Activated B cell treated with CpG ODN at 0.5 μM for 24 hours (primary cell): ENCODE results near the gene RYR1. TPM values are rescaled to one million over a fixed set of nuclear protein-coding genes. Genes with fewer than 3 reads are reported as not detected.

Experiments used
- ATAC-seq: fragments of 200-7000 bp; cut with Tn5 transposase; one replicate; pipeline ENCODE4 v1.10.0; 2021; ENCODE audit warnings: low read depth, mild to moderate bottlenecking, moderate library complexity
- CTCF ChIA-PET: fragments of 350-600 bp; sonication (Branson Sonifier 250); formaldehyde crosslinking; loops from one replicate; lab custom pipeline; 2021; ENCODE audit warnings: antibody characterized with exemption; lab: Charles Lee
- POLR2A ChIA-PET: fragments of 350-600 bp; sonication (Branson Sonifier 250); formaldehyde crosslinking; loops from one replicate; lab custom pipeline; 2021; ENCODE audit warnings: antibody characterized with exemption; lab: Charles Lee
- DNase-seq: peaks from one replicate; pipeline ENCODE4 v3.0.0; 2022
- H3K27ac Mint-ChIP-seq: one replicate; pipeline ENCODE4 v1.8.0; 2020; ENCODE audit warnings: mixed read lengths
- H3K27me3 Mint-ChIP-seq: one replicate; pipeline ENCODE4 v1.8.0; 2021; ENCODE audit warnings: mixed read lengths
- H3K36me3 Mint-ChIP-seq: one replicate; pipeline ENCODE4 v1.8.0; 2021; ENCODE audit warnings: low read depth, mixed read lengths
- H3K4me1 Mint-ChIP-seq: one replicate; pipeline ENCODE4 v1.8.0; 2021; ENCODE audit warnings: mixed read lengths
- H3K4me3 Mint-ChIP-seq: one replicate; pipeline ENCODE4 v1.8.0; 2020; ENCODE audit warnings: mild to moderate bottlenecking, mixed read lengths
- H3K9me3 Mint-ChIP-seq: one replicate; pipeline ENCODE4 v1.8.0; 2020; ENCODE audit warnings: mixed read lengths
- intact Hi-C: fragments of 100-400 bp; cut with micrococcal nuclease; formaldehyde crosslinking; loops from one replicate; pipeline ENCODE4 v1.15.1; 2024
- total RNA-seq: library from RNA; stranded (reverse); gene quantifications from 2 replicates; pipeline ENCODE4 v1.2.3, GENCODE V29; 2022
- TF ChIP-seq, protein P1 (sequence below): fragments of 200-600 bp; IDR thresholded peaks from one replicate; pipeline ENCODE4 v1.8.0; 2022; ENCODE audit warnings: antibody characterized with exemption, mild to moderate bottlenecking

The RYR1 gene
- total RNA-seq, 1 donor from 2014 or later: 4.1 TPM

DNA sequence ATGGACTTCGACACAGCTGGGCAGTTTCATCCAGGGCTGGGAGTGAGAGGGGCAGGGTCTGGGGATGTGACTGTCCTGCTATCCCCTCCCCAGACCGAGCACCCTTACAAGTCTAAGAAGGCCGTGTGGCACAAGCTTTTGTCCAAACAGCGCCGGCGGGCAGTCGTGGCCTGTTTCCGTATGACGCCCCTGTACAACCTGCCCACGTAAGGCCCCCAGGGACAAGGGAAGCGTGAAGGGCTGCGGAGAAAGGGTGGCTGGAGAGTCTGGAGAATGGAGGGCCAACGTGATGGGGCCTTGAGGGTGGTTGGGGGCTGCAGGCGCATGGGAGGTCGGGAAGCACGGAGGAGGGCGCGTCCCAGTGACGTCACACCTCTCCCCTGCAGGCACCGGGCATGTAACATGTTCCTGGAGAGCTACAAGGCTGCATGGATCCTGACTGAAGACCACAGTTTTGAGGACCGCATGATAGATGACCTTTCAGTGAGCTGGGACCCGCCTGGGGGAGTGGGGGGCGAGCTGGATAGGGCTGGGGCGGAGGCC is 94.8 kb downstream of the RYR1 start:
- DNase-seq: no peak
- TF ChIP-seq, protein P1, sequence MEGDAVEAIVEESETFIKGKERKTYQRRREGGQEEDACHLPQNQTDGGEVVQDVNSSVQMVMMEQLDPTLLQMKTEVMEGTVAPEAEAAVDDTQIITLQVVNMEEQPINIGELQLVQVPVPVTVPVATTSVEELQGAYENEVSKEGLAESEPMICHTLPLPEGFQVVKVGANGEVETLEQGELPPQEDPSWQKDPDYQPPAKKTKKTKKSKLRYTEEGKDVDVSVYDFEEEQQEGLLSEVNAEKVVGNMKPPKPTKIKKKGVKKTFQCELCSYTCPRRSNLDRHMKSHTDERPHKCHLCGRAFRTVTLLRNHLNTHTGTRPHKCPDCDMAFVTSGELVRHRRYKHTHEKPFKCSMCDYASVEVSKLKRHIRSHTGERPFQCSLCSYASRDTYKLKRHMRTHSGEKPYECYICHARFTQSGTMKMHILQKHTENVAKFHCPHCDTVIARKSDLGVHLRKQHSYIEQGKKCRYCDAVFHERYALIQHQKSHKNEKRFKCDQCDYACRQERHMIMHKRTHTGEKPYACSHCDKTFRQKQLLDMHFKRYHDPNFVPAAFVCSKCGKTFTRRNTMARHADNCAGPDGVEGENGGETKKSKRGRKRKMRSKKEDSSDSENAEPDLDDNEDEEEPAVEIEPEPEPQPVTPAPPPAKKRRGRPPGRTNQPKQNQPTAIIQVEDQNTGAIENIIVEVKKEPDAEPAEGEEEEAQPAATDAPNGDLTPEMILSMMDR: no peak
- intact Hi-C loops: no loop called here
- H3K4me3 Mint-ChIP-seq: peak overlapping the region; percentile 45
- no peak overlapping the region for H3K27ac Mint-ChIP-seq
- no peaks in the 10 kb centered on the region for H3K4me1 Mint-ChIP-seq
- ATAC-seq: no peak
- ChIA-PET POLR2A (no interaction called here), CTCF (no interaction called here)
- H3K27me3 Mint-ChIP-seq: peaks cover 18% of the 10 kb centered on the region
- no peaks in the 10 kb centered on the region for H3K36me3 Mint-ChIP-seq
- H3K9me3 Mint-ChIP-seq: no peaks in the 10 kb centered on the region

DNA sequence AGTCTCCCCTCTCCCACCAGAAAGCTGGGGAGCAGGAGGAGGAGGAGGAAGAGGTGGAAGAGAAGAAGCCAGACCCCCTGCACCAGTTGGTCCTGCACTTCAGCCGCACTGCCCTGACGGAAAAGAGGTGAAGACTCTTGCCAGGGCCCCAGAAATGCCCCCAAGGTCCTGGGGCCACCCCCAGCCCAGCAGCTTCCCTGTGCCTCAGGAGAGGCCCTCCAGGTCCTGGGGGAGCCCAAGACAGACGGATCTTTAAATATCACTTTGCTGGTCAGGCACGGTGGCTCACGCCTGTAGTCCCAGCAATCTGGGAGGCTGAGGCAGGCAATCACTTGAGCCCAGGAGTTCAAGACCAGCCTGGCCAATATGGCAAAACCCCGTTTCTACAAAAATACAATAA is 95.4 kb downstream of the RYR1 start:
- POLR2A ChIA-PET: no interaction called here
- H3K4me1 Mint-ChIP-seq: no peaks in the 10 kb centered on the region
- ATAC-seq (no peak), DNase-seq (no peak)
- H3K27me3 Mint-ChIP-seq: peaks cover 18% of the 10 kb centered on the region
- no peaks in the 10 kb centered on the region for H3K9me3 Mint-ChIP-seq
- H3K4me3 Mint-ChIP-seq: no peak overlapping the region
- CTCF ChIA-PET: no interaction called here
- intact Hi-C loops: no loop called here
- H3K36me3 Mint-ChIP-seq: no peaks in the 10 kb centered on the region
- TF ChIP-seq, protein P1: no peak
- H3K27ac Mint-ChIP-seq: no peak overlapping the region

DNA sequence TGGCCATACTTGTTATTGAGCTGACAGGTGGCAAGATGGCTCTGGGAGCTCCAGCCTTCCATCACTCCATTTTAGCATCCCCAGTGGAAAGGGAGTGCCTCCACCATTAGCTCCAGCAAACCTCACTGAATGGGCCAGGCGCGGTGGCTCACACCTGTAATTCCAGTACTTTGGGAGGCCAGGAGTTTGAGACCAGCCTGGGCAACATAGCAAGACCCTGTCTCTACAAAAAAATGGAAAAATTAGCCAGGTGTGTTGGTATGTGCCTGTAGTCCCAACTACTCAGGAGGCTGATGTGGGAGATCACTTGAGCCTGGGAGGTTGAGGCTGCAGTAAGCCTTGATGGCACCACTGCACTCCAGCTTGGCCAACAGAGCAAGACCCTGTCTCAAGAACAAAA is 98.0 kb downstream of the RYR1 start:
- Mint-ChIP-seq H3K9me3 (peaks cover 9% of the 10 kb centered on the region), H3K27ac (no peak overlapping the region), H3K27me3 (peaks cover 23% of the 10 kb centered on the region), H3K4me1 (no peaks in the 10 kb centered on the region), H3K36me3 (peaks cover 4% of the 10 kb centered on the region), H3K4me3 (no peak overlapping the region)
- ChIA-PET POLR2A (interaction anchor here (0.6 to 0.9 kb wide), 2 partner anchors 33 to 129 kb away, joined by 3 read pairs; partner anchors contain the start of gene FAM98C), CTCF (interaction anchor here (0.9 kb wide), 1 partner anchor 104 kb away, joined by 3 read pairs; no protein-coding TSS in a partner anchor)
- ATAC-seq (no peak), DNase-seq (no peak)
- TF ChIP-seq, protein P1: no peak
- intact Hi-C loops: no loop called here

DNA sequence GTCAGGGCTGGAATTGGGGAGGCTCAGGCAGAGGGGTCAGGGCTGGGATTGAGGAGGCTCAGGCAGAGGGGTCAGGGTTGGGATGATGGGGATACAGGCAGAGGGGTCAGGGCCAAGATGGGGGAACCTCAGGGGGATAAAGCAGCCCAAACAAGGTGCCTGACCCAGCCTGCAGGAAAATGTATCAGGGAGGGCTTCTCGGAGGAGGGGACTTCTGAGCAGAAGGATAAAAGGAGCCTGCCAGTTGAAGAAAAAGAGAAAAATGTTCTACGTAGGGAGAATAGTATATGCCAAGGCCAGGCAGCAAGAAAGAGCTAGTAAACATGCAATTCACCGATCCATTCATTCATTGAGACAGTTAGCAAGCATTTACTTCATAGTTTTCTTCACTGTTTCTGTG is 99.4 kb downstream of the RYR1 start:
- Mint-ChIP-seq H3K36me3 (peaks cover 4% of the 10 kb centered on the region), H3K4me3 (no peak overlapping the region), H3K4me1 (no peaks in the 10 kb centered on the region), H3K9me3 (peaks cover 9% of the 10 kb centered on the region), H3K27me3 (peaks cover 22% of the 10 kb centered on the region), H3K27ac (no peak overlapping the region)
- ChIA-PET POLR2A (no interaction called here), CTCF (interaction anchor here (0.7 to 1.1 kb wide), 2 partner anchors 100 to 102 kb away, joined by 3 read pairs; no protein-coding TSS in a partner anchor)
- ATAC-seq: no peak
- TF ChIP-seq, protein P1: no peak
- intact Hi-C loops: no loop called here
- DNase-seq: no peak

DNA sequence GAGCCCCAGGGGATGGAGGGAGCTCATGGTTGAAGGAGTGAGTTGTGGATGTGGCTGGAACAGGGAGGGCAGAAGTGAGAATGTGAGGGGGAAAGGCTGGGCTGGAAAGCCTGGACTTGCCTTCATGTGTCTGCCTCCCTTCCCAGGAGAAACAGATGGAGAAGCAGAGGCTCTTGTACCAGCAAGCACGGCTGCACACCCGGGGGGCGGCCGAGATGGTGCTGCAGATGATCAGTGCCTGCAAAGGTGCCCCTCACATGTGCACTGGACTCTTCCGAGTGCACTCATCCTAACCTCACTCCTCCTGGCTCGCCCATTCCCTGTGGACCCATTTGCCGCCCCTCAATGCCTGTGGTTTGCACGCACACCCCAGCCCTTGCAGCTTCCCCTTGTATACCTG is 101.1 kb downstream of the RYR1 start:
- intact Hi-C loops: no loop called here
- H3K4me1 Mint-ChIP-seq: peaks cover 7% of the 10 kb centered on the region
- peaks cover 9% of the 10 kb centered on the region for H3K9me3 Mint-ChIP-seq
- CTCF ChIA-PET: no interaction called here
- H3K27me3 Mint-ChIP-seq: peaks cover 19% of the 10 kb centered on the region
- POLR2A ChIA-PET: no interaction called here
- no peak overlapping the region for H3K27ac Mint-ChIP-seq
- peaks cover 4% of the 10 kb centered on the region for H3K36me3 Mint-ChIP-seq
- no peak overlapping the region for H3K4me3 Mint-ChIP-seq
- no peak for ATAC-seq
- DNase-seq: no peak
- TF ChIP-seq, protein P1: no peak
